ENCODE results near the gene CCDC197. TPM values are rescaled to one million over a fixed set of nuclear protein-coding genes. Genes with fewer than 3 reads are reported as not detected.

Gene CCDC197
- total and polyA plus RNA-seq, 2 of the 4 experiments (the other 2 are of a cell fraction) = not detected

GRCh38 chr14:93954900-93955849 is 41.9 kb upstream of the CCDC197 start:
- H3K27ac ChIP-seq (ENCODE audit: insufficient read depth, low read length) = no peak overlapping the region
- POLR2A ChIA-PET (ENCODE audit: unreplicated experiment) = no interaction called here
- H3K23ac ChIP-seq (ENCODE audit: low read depth, low read length) = no peak overlapping the region
- H3K18ac ChIP-seq (ENCODE audit: low read depth, low read length) = no peak overlapping the region
- H4K20me1 ChIP-seq (ENCODE audit: insufficient read depth, low read length) = no peaks in the 10 kb centered on the region
- intact Hi-C loops (cut with micrococcal nuclease) = loop anchor here (5.0 kb wide), 1 partner anchor 47 kb away; no protein-coding TSS in a partner anchor
- H3K4me2 ChIP-seq (ENCODE audit: low read depth, low read length) = no peak overlapping the region
- dilution Hi-C loops (cut with HindIII; ENCODE audit: low sequenced_read_pairs, unreplicated experiment) = no loop called here
- CTCF ChIA-PET = no interaction called here
- H3K27me3 ChIP-seq (ENCODE audit: control insufficient read depth, insufficient read depth, low read length) = peaks cover 2% of the 10 kb centered on the region; the same call in 1 of the 2 replicates
- BruUV-seq (replicated peaks) = no TSS peak
- no peaks in the 10 kb centered on the region for H3K9me3 ChIP-seq (ENCODE audit: control insufficient read depth, insufficient read depth, low read length)
- H3K9me1 ChIP-seq (ENCODE audit: insufficient read depth, low read length) = peaks cover 14% of the 10 kb centered on the region
- H3K4me1 ChIP-seq (ENCODE audit: control insufficient read depth, insufficient read depth, low read length) = peaks cover 13% of the 10 kb centered on the region
- H3K36me3 ChIP-seq (ENCODE audit: control insufficient read depth, insufficient read depth, low read length) = no peaks in the 10 kb centered on the region
- H4K5ac ChIP-seq (ENCODE audit: low read depth, low read length) = no peak overlapping the region
- no peak overlapping the region for H3K9ac ChIP-seq (ENCODE audit: low read depth, low read length)
- WGBS, 2 experiments (ENCODE audit: extremely low coverage in 2 of 2, insufficient read length in 1 of 2) = 63% methylated on average over 6 of the region's 19 CpGs; no CpG with 5 or more reads in 1 of the 2 experiments
- no peak overlapping the region for H3K4ac ChIP-seq (ENCODE audit: low read depth, low read length)
- H2BK15ac ChIP-seq (ENCODE audit: low read depth, low read length) = no peak overlapping the region
- H2BK20ac ChIP-seq (ENCODE audit: low read depth, low read length) = no peak overlapping the region
- H4K91ac ChIP-seq (ENCODE audit: insufficient read depth, low read depth, low read length) = no peak overlapping the region
- H4K8ac ChIP-seq (ENCODE audit: low read depth in 2 of 2, low read length in 2 of 2) = no peak overlapping the region
- ATAC-seq (ENCODE audit: low read depth) = no peak
- no peak overlapping the region for H2AK9ac ChIP-seq (replicated peaks; ENCODE audit: low read depth, low read length, poor library complexity)
- H2BK120ac ChIP-seq (ENCODE audit: low read depth, low read length) = no peak overlapping the region
- no peak overlapping the region for H2BK5ac ChIP-seq (ENCODE audit: low read depth, low read length, poor library complexity, severe bottlenecking)
- in situ Hi-C loops (cut with MboI; ENCODE audit: low sequenced_read_pairs) = no loop called here
- H3K14ac ChIP-seq (replicated peaks; ENCODE audit: low read depth, low read length) = no peak overlapping the region
- no peak overlapping the region for H3K4me3 ChIP-seq (ENCODE audit: insufficient read depth, low read depth, low read length)
- no peak for TF ChIP-seq RCOR1 (IDR thresholded peaks at IDR 0.05; ENCODE audit: insufficient replicate concordance, low read length)
- TF ChIP-seq CHD1 (IDR thresholded peaks at IDR 0.05; ENCODE audit: low read depth, low read length) = no peak
- TF ChIP-seq RFX5 (IDR thresholded peaks at IDR 0.05; ENCODE audit: low read depth, low read length) = no peak
- TF ChIP-seq BHLHE40 (IDR thresholded peaks at IDR 0.05; ENCODE audit: low read depth, low read length) = no peak
- no peak for TF ChIP-seq USF2 (IDR thresholded peaks at IDR 0.05; ENCODE audit: low read depth, low read length)
- TF ChIP-seq MXI1 (IDR thresholded peaks at IDR 0.05; ENCODE audit: borderline replicate concordance, low read depth, low read length) = no peak
- TF ChIP-seq SMC3 (IDR thresholded peaks at IDR 0.05; ENCODE audit: low read depth, low read length) = no peak
- TF ChIP-seq NFE2L2 (IDR thresholded peaks at IDR 0.05; ENCODE audit: low read depth, low read length) = no peak
- TF ChIP-seq MAFK (IDR thresholded peaks at IDR 0.05; ENCODE audit: low read depth, low read length) = no peak
- no peak for TF ChIP-seq CEBPB (IDR thresholded peaks at IDR 0.05; ENCODE audit: low read depth, low read length)
- TF ChIP-seq POLR2A (IDR thresholded peaks at IDR 0.05; ENCODE audit: low read depth, low read length) = no peak
- H3K79me1 ChIP-seq (ENCODE audit: low read depth in 1 of 2, low read length in 2 of 2) = no peaks in the 10 kb centered on the region
- no peak for DNase-seq
- H2AK5ac ChIP-seq (ENCODE audit: low read depth, low read length) = peak overlapping the region; percentile 5; the same call in 1 of the 2 replicates
- H2AFZ ChIP-seq (replicated peaks; ENCODE audit: low read length, poor library complexity) = no peak overlapping the region
- no peak overlapping the region for H3K56ac ChIP-seq (ENCODE audit: extremely low read depth, insufficient read depth, low read length)

Data from IMR-90 (cell line).